NCI-H82 treated with DMSO at 0.1 percent for 48 hours (cell line): ENCODE data around the gene MRPS27.
"Not testable (repeated sequence)": the region's sequence is repeated elsewhere in the genome, so short reads cannot be mapped to it uniquely, and the experiment has no call there.

Source experiments
- DNase-seq: peaks from one replicate; lab custom pipeline; 2025; ENCODE audit not compliant: unreplicated experiment; lab: John Stamatoyannopoulos, UW

MRPS27 gene

GRCh38 chr5:72326306-72326649, 6.2 kb upstream of the MRPS27 start:
- no peak for DNase-seq

GRCh38 chr5:72325566-72326305, 5.7 kb upstream of the MRPS27 start:
- no peak for DNase-seq

GRCh38 chr5:72324189-72324825, 4.3 kb upstream of the MRPS27 start:
- DNase-seq: no peak

GRCh38 chr5:72319435-72319975, 535 bp downstream of the MRPS27 start:
- not testable (repeated sequence) for DNase-seq

- no peak for DNase-seq
Observed at GRCh38 chr5:72314571-72315172, 5.4 kb downstream of the MRPS27 start.

- DNase-seq: no peak
Observed at GRCh38 chr5:72313141-72313540, 6.9 kb downstream of the MRPS27 start.

- no peak for DNase-seq
Observed at GRCh38 chr5:72308853-72309191, 11.2 kb downstream of the MRPS27 start.

- peak; percentile 80 for DNase-seq
Observed at GRCh38 chr5:72307968-72308852, 11.8 kb downstream of the MRPS27 start.

GRCh38 chr5:72307573-72307967, 12.5 kb downstream of the MRPS27 start:
- DNase-seq: no peak

GRCh38 chr5:72305194-72306142, 14.6 kb downstream of the MRPS27 start:
- no peak for DNase-seq

GRCh38 chr5:72302171-72302570, 17.9 kb downstream of the MRPS27 start:
- no peak for DNase-seq

- no peak for DNase-seq
Observed at GRCh38 chr5:72301557-72301956, 18.5 kb downstream of the MRPS27 start.

- DNase-seq: no peak
Observed at GRCh38 chr5:72300590-72301339, 19.3 kb downstream of the MRPS27 start.

- no peak for DNase-seq
Observed at GRCh38 chr5:72298711-72299110, 21.3 kb downstream of the MRPS27 start.

- not testable (repeated sequence) for DNase-seq
Observed at GRCh38 chr5:72298136-72298535, 21.9 kb downstream of the MRPS27 start.

- DNase-seq: peak; percentile 35
Observed at GRCh38 chr5:72296256-72296655, 23.8 kb downstream of the MRPS27 start.

- DNase-seq: no peak
Observed at GRCh38 chr5:72295539-72295938, 24.5 kb downstream of the MRPS27 start.

- DNase-seq: no peak
Observed at GRCh38 chr5:72294473-72294872, 25.6 kb downstream of the MRPS27 start.

GRCh38 chr5:72293495-72294055, 26.5 kb downstream of the MRPS27 start:
- no peak for DNase-seq
